Measurements from ENCODE around the gene CXCR4.

GRCh38 chr2:136141510-136142149 is 23.7 kb upstream of the CXCR4 start:
- TF ChIP-seq TEAD4 (IDR thresholded peaks at IDR 0.05; ENCODE audit: borderline replicate concordance, insufficient read depth) (no peak), REST (IDR thresholded peaks at IDR 0.05; ENCODE audit: low read depth, low read length) (no peak), ELF1 (IDR thresholded peaks at IDR 0.05) (no peak), CTCF (IDR thresholded peaks at IDR 0.05) (no peak)

All from SK-N-SH (cell line).